B cell (primary cell): Measurements from ENCODE around the gene NOX1.
"Not testable (repeated sequence)": the region's sequence is repeated elsewhere in the genome, so short reads cannot be mapped to it uniquely, and the experiment has no call there.

Experiments
- CTCF ChIP-seq: fragments of 200-600 bp; IDR thresholded peaks from one replicate; pipeline ENCODE4 v1.8.0; 2022; ENCODE audit warnings: antibody characterized with exemption, mild to moderate bottlenecking
- EZH2 ChIP-seq: IDR thresholded peaks from 2 replicates; pipeline ENCODE4 v1.6.1; 2012; ENCODE audit warnings: borderline replicate concordance, low read depth, mild to moderate bottlenecking, moderate library complexity, low read length; ENCODE audit not compliant: insufficient read depth, poor library complexity, severe bottlenecking

GRCh38 chrX:100796371-100796770, 77.8 kb downstream of the NOX1 start:
- not testable (repeated sequence) for TF ChIP-seq CTCF, EZH2
